ENCODE data around the gene SACM1L.

GRCh38 chr3:45667569-45667934 lies 21.6 kb upstream of the SACM1L start:
- TF ChIP-seq CTCF (conservative IDR thresholded peaks at IDR 0.05; ENCODE audit: low read depth, low read length) (no peak), RAD21 (IDR thresholded peaks at IDR 0.05; ENCODE audit: low read length) (no peak), POLR2A (IDR thresholded peaks at IDR 0.05; ENCODE audit: low read depth, low read length) (no peak), MAZ (IDR thresholded peaks at IDR 0.05; ENCODE audit: borderline replicate concordance, low read depth, low read length) (no peak), CEBPB (IDR thresholded peaks at IDR 0.05; ENCODE audit: low read depth, low read length) (no peak), NFE2L2 (IDR thresholded peaks at IDR 0.05; ENCODE audit: low read depth, low read length) (no peak), ELK1 (IDR thresholded peaks at IDR 0.05; ENCODE audit: borderline replicate concordance, low read depth, low read length) (no peak), USF2 (IDR thresholded peaks at IDR 0.05; ENCODE audit: low read depth, low read length) (no peak), SMC3 (IDR thresholded peaks at IDR 0.05; ENCODE audit: low read depth, low read length) (no peak), RCOR1 (IDR thresholded peaks at IDR 0.05; ENCODE audit: insufficient replicate concordance, low read length) (no peak)

Data from IMR-90 (cell line).